Posterior vena cava (tissue), 2 donors: ENCODE data around the gene ASPDH. TPM values are rescaled to one million over a fixed set of nuclear protein-coding genes. Genes with fewer than 3 reads are reported as not detected.
"Not testable (repeated sequence)": the region's sequence is repeated elsewhere in the genome, so short reads cannot be mapped to it uniquely, and the experiment has no call there.

Experiments
- DNase-seq: peaks from one replicate; pipeline ENCODE4 v3.0.0-alpha.2; 2020; ENCODE audit warnings: low spot score
- intact Hi-C, 2 donors: fragments of 100-400 bp; cut with DNase I; formaldehyde crosslinking; loops; one replicate each; pipeline versions ENCODE4 v1.14.1 to v1.14.2; 2022 to 2023
- total RNA-seq, 2 donors: library from RNA; stranded (reverse); fragmentation: NEBNext Ultra II Directional; extraction: Animal tissue kit (Norgen Biotek cat#: 25700); gene quantifications; one replicate each; pipeline ENCODE4 v1.2.1, GENCODE V29; 2021
- donor health status: DM: yes; HTN: yes; CAD: no.
- donor health status: DM: yes; HTN: yes; CAD: no.

ASPDH gene
- total RNA-seq, 2 donors from 2014 or later: not detected

- peak; percentile 70 for DNase-seq
- intact Hi-C loops: no loop called here
Observed at GRCh38 chr19:50486823-50487515, 26.7 kb downstream of the ASPDH start.

GRCh38 chr19:50485284-50485955, 28.3 kb downstream of the ASPDH start:
- intact Hi-C loops: no loop called here
- DNase-seq: peak; percentile 42

GRCh38 chr19:50482916-50483315, 30.8 kb downstream of the ASPDH start:
- DNase-seq: no peak
- intact Hi-C loops: no loop called here

GRCh38 chr19:50482271-50482855, 31.4 kb downstream of the ASPDH start:
- peak; percentile 67 for DNase-seq
- intact Hi-C loops: no loop called here

- peak; percentile 77 for DNase-seq
- intact Hi-C loops: no loop called here
Observed at GRCh38 chr19:50481351-50482149, 32.2 kb downstream of the ASPDH start.

- intact Hi-C loops: no loop called here
- peak; percentile 79 for DNase-seq
Observed at GRCh38 chr19:50480281-50481111, 33.2 kb downstream of the ASPDH start.

GRCh38 chr19:50479761-50480251, 33.9 kb downstream of the ASPDH start:
- peak; percentile 74 for DNase-seq
- intact Hi-C loops: no loop called here

- peak; percentile 78 for DNase-seq
- intact Hi-C loops: no loop called here
Observed at GRCh38 chr19:50478901-50479715, 34.6 kb downstream of the ASPDH start.

GRCh38 chr19:50477751-50478515, 35.8 kb downstream of the ASPDH start:
- intact Hi-C loops: no loop called here
- peak; percentile 76 for DNase-seq

GRCh38 chr19:50476907-50477238, 36.8 kb downstream of the ASPDH start:
- no peak for DNase-seq
- intact Hi-C loops: no loop called here

- peak; percentile 97 for DNase-seq
- intact Hi-C loops: no loop called here
Observed at GRCh38 chr19:50476224-50476906, 37.3 kb downstream of the ASPDH start, which contains the start of the genes EMC10 and GARIN5A. Gene EMC10, plus strand, starts transcription at chr19:50476507. Its CDS starts 38 bp downstream, at chr19:50476545. Gene GARIN5A, minus strand, starts transcription at chr19:50476848. Its CDS starts 460 bp downstream, at chr19:50476388.

- intact Hi-C loops: no loop called here
Observed at GRCh38 chr19:50475736-50476223, 37.9 kb downstream of the ASPDH start.

GRCh38 chr19:50475101-50475568, 38.6 kb downstream of the ASPDH start:
- peak; percentile 76 for DNase-seq
- intact Hi-C loops: no loop called here

More at GRCh38 chr19:50475736-50476223, 37.9 kb downstream of the ASPDH start:
- peak; percentile 80 for DNase-seq

- DNase-seq, intact Hi-C loops: not testable (repeated sequence)
Observed at GRCh38 chr19:50473336-50473735, 40.4 kb downstream of the ASPDH start.

GRCh38 chr19:50468818-50469217, 44.9 kb downstream of the ASPDH start:
- intact Hi-C loops: no loop called here
- DNase-seq: no peak

- intact Hi-C loops: no loop called here
Observed at GRCh38 chr19:50467566-50467965, 46.1 kb downstream of the ASPDH start.

More at GRCh38 chr19:50467566-50467965, 46.1 kb downstream of the ASPDH start:
- DNase-seq: no peak
